IMR-90 (cell line): ENCODE results near the gene CMIP. TPM values are rescaled to one million over a fixed set of nuclear protein-coding genes. Genes with fewer than 3 reads are reported as not detected.

Source experiments
- ATAC-seq: fragments of 200-7000 bp; cut with Tn5 transposase; 2 replicates; pipeline ENCODE4 v1.9.1; 2020; ENCODE audit warnings: low read depth, mild to moderate bottlenecking, moderate library complexity
- BruUV-seq: library from RNA; stranded (reverse); fragments of 400-500 nt; replicated peaks from 2 replicates; lab custom pipeline; 2021; lab: Mats Ljungman, UMichigan
- CTCF ChIA-PET: fragments of 300-600 bp; formaldehyde crosslinking; extraction: SDS; loops from one replicate; lab custom pipeline; 2021; ENCODE audit warnings: antibody characterized with exemption; lab: Yijun Ruan, JAX
- POLR2A ChIA-PET: fragments of 300-600 bp; sonication (Branson Sonifier 250); formaldehyde crosslinking; loops from one replicate; lab custom pipeline; 2022; ENCODE audit warnings: antibody characterized with exemption; ENCODE audit not compliant: unreplicated experiment; lab: Charles Lee
- DNase-seq: peaks from one replicate; pipeline ENCODE4 v3.0.0; 2013
- H2AFZ ChIP-seq: replicated peaks from 2 replicates; pipeline ENCODE3; 2013; ENCODE audit warnings: low read length, mild to moderate bottlenecking; ENCODE audit not compliant: poor library complexity
- H2AK5ac ChIP-seq: 2 replicates; pipeline ENCODE4 v1.6.1; 2013; ENCODE audit warnings: low read depth, low read length, inconsistent platforms
- H2AK9ac ChIP-seq: replicated peaks from 2 replicates; pipeline ENCODE3; 2013; ENCODE audit warnings: mild to moderate bottlenecking, low read depth, low read length, moderate library complexity; ENCODE audit not compliant: poor library complexity
- H2BK120ac ChIP-seq: 2 replicates; pipeline ENCODE4 v1.6.1; 2013; ENCODE audit warnings: low read depth, low read length, inconsistent platforms
- H2BK15ac ChIP-seq: 3 replicates; pipeline ENCODE4 v1.6.1; 2013; ENCODE audit warnings: low read depth, low read length, inconsistent platforms
- H2BK20ac ChIP-seq: 2 replicates; pipeline ENCODE4 v1.6.1; 2013; ENCODE audit warnings: low read depth, mild to moderate bottlenecking, inconsistent platforms, low read length, moderate library complexity
- H2BK5ac ChIP-seq: 2 replicates; pipeline ENCODE4 v1.6.1; 2013; ENCODE audit warnings: mild to moderate bottlenecking, low read depth, low read length, inconsistent platforms; ENCODE audit not compliant: poor library complexity, severe bottlenecking
- H3K14ac ChIP-seq: replicated peaks from 2 replicates; pipeline ENCODE4 v1.6.1; 2013; ENCODE audit warnings: low read depth, low read length, inconsistent platforms
- H3K18ac ChIP-seq: 2 replicates; pipeline ENCODE4 v1.6.1; 2013; ENCODE audit warnings: low read depth, low read length, control low read depth
- H3K23ac ChIP-seq: 2 replicates; pipeline ENCODE4 v1.6.1; 2013; ENCODE audit warnings: low read depth, low read length, inconsistent platforms
- H3K27ac ChIP-seq: 2 replicates; pipeline ENCODE4 v1.5.1; 2013; ENCODE audit warnings: mild to moderate bottlenecking, control low read depth, low read length; ENCODE audit not compliant: insufficient read depth
- H3K27me3 ChIP-seq: 2 replicates; pipeline ENCODE4 v1.6.1; 2013; ENCODE audit warnings: low read length; ENCODE audit not compliant: control insufficient read depth, insufficient read depth
- H3K36me3 ChIP-seq: 2 replicates; pipeline ENCODE4 v1.6.1; 2013; ENCODE audit warnings: low read length, mixed read lengths; ENCODE audit not compliant: control insufficient read depth, insufficient read depth
- H3K4ac ChIP-seq: 2 replicates; pipeline ENCODE4 v1.6.1; 2013; ENCODE audit warnings: low read depth, low read length, inconsistent platforms
- H3K4me1 ChIP-seq: 2 replicates; pipeline ENCODE4 v1.6.1; 2013; ENCODE audit warnings: low read length, mixed read lengths; ENCODE audit not compliant: control insufficient read depth, insufficient read depth
- H3K4me2 ChIP-seq: 2 replicates; pipeline ENCODE4 v1.6.1; 2013; ENCODE audit warnings: low read depth, mild to moderate bottlenecking, control low read depth, low read length, moderate library complexity
- H3K4me3 ChIP-seq: 2 replicates; pipeline ENCODE4 v1.5.1; 2013; ENCODE audit warnings: low read depth, mild to moderate bottlenecking, control low read depth, low read length, moderate library complexity; ENCODE audit not compliant: insufficient read depth
- H3K56ac ChIP-seq: 2 replicates; pipeline ENCODE4 v1.6.1; 2013; ENCODE audit warnings: low read length, inconsistent platforms; ENCODE audit not compliant: insufficient read depth; ENCODE audit errors: extremely low read depth
- H3K79me1 ChIP-seq, 2 experiments: 2 replicates each; pipeline ENCODE4 v1.6.1; 2013; ENCODE audit warnings: low read length in 2 of 2, inconsistent platforms in 1 of 2, low read depth in 1 of 2
- H3K9ac ChIP-seq: 2 replicates; pipeline ENCODE4 v1.6.1; 2013; ENCODE audit warnings: low read depth, low read length, control low read depth
- H3K9me1 ChIP-seq: 2 replicates; pipeline ENCODE4 v1.6.1; 2013; ENCODE audit warnings: low read length, inconsistent platforms; ENCODE audit not compliant: insufficient read depth
- H3K9me3 ChIP-seq: 2 replicates; pipeline ENCODE4 v1.6.1; 2013; ENCODE audit warnings: low read length; ENCODE audit not compliant: control insufficient read depth, insufficient read depth
- H4K20me1 ChIP-seq: 2 replicates; pipeline ENCODE4 v1.6.1; 2013; ENCODE audit warnings: low read length, inconsistent platforms; ENCODE audit not compliant: insufficient read depth
- H4K5ac ChIP-seq: 2 replicates; pipeline ENCODE4 v1.6.1; 2013; ENCODE audit warnings: mild to moderate bottlenecking, low read depth, low read length, control low read depth
- H4K8ac ChIP-seq, 2 experiments: 2 replicates each; pipeline ENCODE4 v1.6.1; 2013; ENCODE audit warnings: low read depth in 2 of 2, low read length in 2 of 2, control low read depth in 1 of 2, inconsistent platforms in 1 of 2
- H4K91ac ChIP-seq: 2 replicates; pipeline ENCODE4 v1.6.1; 2013; ENCODE audit warnings: low read depth, low read length, inconsistent platforms; ENCODE audit not compliant: insufficient read depth
- BHLHE40 ChIP-seq: fragments of 150-350 bp; IDR thresholded peaks from 2 replicates; pipeline ENCODE4 v1.6.1; 2016; ENCODE audit warnings: mild to moderate bottlenecking, low read depth, low read length
- CEBPB ChIP-seq: IDR thresholded peaks from 2 replicates; pipeline ENCODE4 v1.6.1; 2012; ENCODE audit warnings: low read depth, low read length, improper control_type of control experiment
- CTCF ChIP-seq: conservative IDR thresholded peaks from 2 replicates; pipeline ENCODE4 v1.5.1; 2012; ENCODE audit warnings: mild to moderate bottlenecking, low read depth, low read length, improper control_type of control experiment
- FOS ChIP-seq: fragments of 150-350 bp; IDR thresholded peaks from 2 replicates; pipeline ENCODE4 v1.6.1; 2016; ENCODE audit warnings: low read depth, low read length
- MAFK ChIP-seq: IDR thresholded peaks from 2 replicates; pipeline ENCODE4 v1.6.1; 2012; ENCODE audit warnings: low read depth, low read length, improper control_type of control experiment
- RCOR1 ChIP-seq: IDR thresholded peaks from 2 replicates; pipeline ENCODE4 v1.6.1; 2012; ENCODE audit warnings: mild to moderate bottlenecking, low read length, improper control_type of control experiment; ENCODE audit not compliant: insufficient replicate concordance
- SMC3 ChIP-seq: fragments of 150-350 bp; IDR thresholded peaks from 2 replicates; pipeline ENCODE4 v1.6.1; 2016; ENCODE audit warnings: low read depth, mild to moderate bottlenecking, antibody characterized with exemption, low read length, moderate library complexity
- WGBS, 2 experiments: methylation state at CpG; one replicate each; pipeline versions ENCODE4 v1.1.5 to v1.1.7; 2013; ENCODE audit warnings: missing lambda C conversion rate in 2 of 2; ENCODE audit not compliant: insufficient read length in 1 of 2; ENCODE audit errors: extremely low coverage in 2 of 2; 5-methylcytosine and 5-hydroxymethylcytosine counted together
- dilution Hi-C: fragments of 300-500 bp; cut with HindIII; formaldehyde crosslinking; loops from one replicate; pipeline ENCODE4 v1.14.3; 2018; ENCODE audit warnings: low sequenced_read_pairs; ENCODE audit not compliant: unreplicated experiment
- in situ Hi-C: fragments of 300-500 bp; cut with MboI; formaldehyde crosslinking; loops from 3 replicates; pipeline ENCODE4 v1.14.3; 2019; ENCODE audit warnings: low sequenced_read_pairs, inconsistent platforms, mixed read lengths
- intact Hi-C: fragments of 100-400 bp; cut with micrococcal nuclease; formaldehyde crosslinking; loops from 2 replicates; pipeline ENCODE4 v1.10.0; 2022
- polyA plus RNA-seq, 3 experiments: library from polyadenylated mRNA; depleted of rRNA; stranded (reverse); fragments of >200 nt; gene quantifications; 2 replicates each; pipeline ENCODE4 v1.2.3, GENCODE V29; 2012; ENCODE audit warnings: low replicate concordance in 1 of 3
- total RNA-seq: library from RNA; depleted of rRNA; stranded (reverse); fragments of >200 nt; gene quantifications from 2 replicates; pipeline ENCODE4 v1.2.3, GENCODE V29; 2012
- TF ChIP-seq, protein P1 (sequence below): fragments of 150-350 bp; IDR thresholded peaks from 2 replicates; pipeline ENCODE4 v1.6.1; 2017; ENCODE audit warnings: mild to moderate bottlenecking, antibody characterized with exemption, low read length, low read depth

The CMIP gene
- total and polyA plus RNA-seq, 2 of the 4 experiments (the other 2 are of a cell fraction) = 3.2 to 11.6 TPM

DNA sequence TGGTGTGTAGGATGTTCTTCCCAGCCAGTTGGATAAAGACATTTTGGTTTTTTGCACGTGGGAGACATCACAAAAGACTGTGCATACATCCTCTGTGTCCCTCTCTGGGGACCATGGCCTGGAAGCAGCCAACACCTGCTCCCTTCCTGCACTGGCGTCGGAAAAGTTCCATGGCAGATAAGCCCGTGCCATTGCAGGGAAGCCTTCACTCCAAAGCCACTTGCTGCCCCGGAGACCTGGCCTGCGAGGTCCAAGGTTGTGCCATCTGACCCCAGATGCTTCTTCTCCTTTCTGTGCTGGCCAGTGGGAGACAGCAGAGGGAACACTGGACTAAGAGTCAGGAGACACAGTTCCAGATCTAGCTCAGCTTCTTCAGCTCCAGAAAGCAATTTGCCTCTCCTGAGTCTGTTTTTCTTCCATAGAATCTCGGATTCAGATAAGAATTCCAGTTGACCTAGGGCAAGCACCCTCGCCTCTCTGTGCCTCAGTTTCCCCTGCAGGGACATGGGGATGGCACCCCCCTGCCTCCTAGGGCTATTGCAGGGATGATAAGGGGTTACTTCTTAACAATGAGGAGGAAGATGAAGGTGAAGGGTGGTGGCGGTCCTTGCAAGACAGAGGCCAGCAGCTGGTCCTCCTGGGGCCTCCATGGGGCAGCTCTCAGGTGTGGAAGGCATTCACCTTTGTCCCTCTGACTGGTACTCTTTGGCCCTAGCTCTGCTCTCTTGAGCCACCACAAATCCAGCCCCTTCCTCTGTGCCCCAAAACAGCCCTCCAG lies 134.2 kb downstream of the CMIP start:
- Histone ChIP-seq H3K56ac (no peak overlapping the region), H4K20me1 (peaks cover 44% of the 10 kb centered on the region), H2BK5ac (no peak overlapping the region), H3K23ac (no peak overlapping the region), H2BK20ac (no peak overlapping the region), H3K27ac (no peak overlapping the region), H3K27me3 (no peaks in the 10 kb centered on the region), H3K79me1 (peaks cover 16 to 56% of the 10 kb centered on the region in 2 experiments; a peak in 3 of 4 replicates), H4K8ac (no peak overlapping the region), H2AFZ (no peak overlapping the region), H3K18ac (no peak overlapping the region), H4K91ac (no peak overlapping the region), H2BK15ac (no peak overlapping the region), H3K9ac (no peak overlapping the region), H3K36me3 (no peaks in the 10 kb centered on the region), H3K14ac (no peak overlapping the region), H3K4me2 (no peak overlapping the region), H2BK120ac (no peak overlapping the region), H2AK5ac (no peak overlapping the region), H3K9me1 (peaks cover 27% of the 10 kb centered on the region), H3K4ac (no peak overlapping the region), H2AK9ac (no peak overlapping the region), H3K4me1 (peaks cover 7% of the 10 kb centered on the region), H4K5ac (no peak overlapping the region), H3K9me3 (no peaks in the 10 kb centered on the region), H3K4me3 (no peak overlapping the region)
- 87% methylated on average over 3 of the region's 9 CpGs; no CpG with 5 or more reads in 1 of the 2 experiments for WGBS, 2 experiments
- DNase-seq (no peak), ATAC-seq (no peak)
- POLR2A ChIA-PET = no interaction called here
- BruUV-seq = no TSS peak
- in situ Hi-C loops (no loop called here), intact Hi-C loops (no loop called here), dilution Hi-C loops (no loop called here)
- TF ChIP-seq, protein P1, sequence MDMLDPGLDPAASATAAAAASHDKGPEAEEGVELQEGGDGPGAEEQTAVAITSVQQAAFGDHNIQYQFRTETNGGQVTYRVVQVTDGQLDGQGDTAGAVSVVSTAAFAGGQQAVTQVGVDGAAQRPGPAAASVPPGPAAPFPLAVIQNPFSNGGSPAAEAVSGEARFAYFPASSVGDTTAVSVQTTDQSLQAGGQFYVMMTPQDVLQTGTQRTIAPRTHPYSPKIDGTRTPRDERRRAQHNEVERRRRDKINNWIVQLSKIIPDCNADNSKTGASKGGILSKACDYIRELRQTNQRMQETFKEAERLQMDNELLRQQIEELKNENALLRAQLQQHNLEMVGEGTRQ = no peak
- TF ChIP-seq MAFK = no peak
- TF ChIP-seq FOS = no peak
- no peak for TF ChIP-seq CTCF
- TF ChIP-seq CEBPB = no peak
- TF ChIP-seq BHLHE40 = no peak
- no peak for TF ChIP-seq RCOR1
- no peak for TF ChIP-seq SMC3
- CTCF ChIA-PET = interaction anchor here (0.8 kb wide), 1 partner anchor 275 kb away, joined by 3 read pairs; no protein-coding TSS in a partner anchor
